ENCODE results near the gene CCDC178.

GRCh38 chr18:32902568-32903330 lies 537.8 kb downstream of the CCDC178 start:
- TF ChIP-seq, protein P1, sequence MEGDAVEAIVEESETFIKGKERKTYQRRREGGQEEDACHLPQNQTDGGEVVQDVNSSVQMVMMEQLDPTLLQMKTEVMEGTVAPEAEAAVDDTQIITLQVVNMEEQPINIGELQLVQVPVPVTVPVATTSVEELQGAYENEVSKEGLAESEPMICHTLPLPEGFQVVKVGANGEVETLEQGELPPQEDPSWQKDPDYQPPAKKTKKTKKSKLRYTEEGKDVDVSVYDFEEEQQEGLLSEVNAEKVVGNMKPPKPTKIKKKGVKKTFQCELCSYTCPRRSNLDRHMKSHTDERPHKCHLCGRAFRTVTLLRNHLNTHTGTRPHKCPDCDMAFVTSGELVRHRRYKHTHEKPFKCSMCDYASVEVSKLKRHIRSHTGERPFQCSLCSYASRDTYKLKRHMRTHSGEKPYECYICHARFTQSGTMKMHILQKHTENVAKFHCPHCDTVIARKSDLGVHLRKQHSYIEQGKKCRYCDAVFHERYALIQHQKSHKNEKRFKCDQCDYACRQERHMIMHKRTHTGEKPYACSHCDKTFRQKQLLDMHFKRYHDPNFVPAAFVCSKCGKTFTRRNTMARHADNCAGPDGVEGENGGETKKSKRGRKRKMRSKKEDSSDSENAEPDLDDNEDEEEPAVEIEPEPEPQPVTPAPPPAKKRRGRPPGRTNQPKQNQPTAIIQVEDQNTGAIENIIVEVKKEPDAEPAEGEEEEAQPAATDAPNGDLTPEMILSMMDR (IDR thresholded peaks at IDR 0.05; ENCODE audit: low read depth, low read length, poor library complexity, severe bottlenecking), result no peak
- no peak for TF ChIP-seq EZH2phosphoT487 (IDR thresholded peaks at IDR 0.05; ENCODE audit: borderline replicate concordance, low read length)
